K562 (cell line): ENCODE data around the gene ANXA3. TPM values are rescaled to one million over a fixed set of nuclear protein-coding genes. Genes with fewer than 3 reads are reported as not detected.

ENCODE experiments used
- ASH1L ChIP-seq: fragments of 450-650 bp; IDR thresholded peaks from 2 replicates; pipeline ENCODE4 v1.6.1; 2018; ENCODE audit warnings: borderline replicate concordance, mild to moderate bottlenecking, low read depth; ENCODE audit not compliant: partially characterized antibody
- BCL6 ChIP-seq: fragments of 250-450 bp; sonication (Bioruptor Pico); IDR thresholded peaks from 2 replicates; pipeline ENCODE4 v1.4.0; 2020
- BMI1 ChIP-seq: fragments of 150-350 bp; IDR thresholded peaks from 2 replicates; pipeline ENCODE4 v1.6.1; 2014; ENCODE audit warnings: low read length
- CCAR2 ChIP-seq: fragments of 200-400 bp; formaldehyde crosslinking; IDR thresholded peaks from 2 replicates; pipeline ENCODE4 v1.6.1; 2017; ENCODE audit warnings: mild to moderate bottlenecking, low read depth, low read length
- CREB1 ChIP-seq, 2 experiments: sonication (generic) in 1 of 2; formaldehyde crosslinking in 1 of 2; IDR thresholded peaks; 2 replicates each; pipeline versions ENCODE4 v1.6.1 to v1.8.0; 2012 to 2022; ENCODE audit warnings: inconsistent platforms in 1 of 2, mild to moderate bottlenecking in 1 of 2, missing genetic modification reagents in 1 of 2, moderate library complexity in 1 of 2
- E2F8 ChIP-seq: fragments of 450-650 bp; IDR thresholded peaks from 2 replicates; pipeline ENCODE4 v1.7.1; 2018; ENCODE audit warnings: mild to moderate bottlenecking, low read depth; ENCODE audit not compliant: partially characterized antibody
- HDAC8 ChIP-seq: fragments of 450-650 bp; IDR thresholded peaks from 2 replicates; pipeline ENCODE4 v1.6.1; 2016; ENCODE audit warnings: mild to moderate bottlenecking, missing genetic modification characterization, moderate library complexity, missing compliant biosample characterization
- NCOA6 ChIP-seq: fragments of 450-650 bp; IDR thresholded peaks from 2 replicates; pipeline ENCODE4 v1.6.1; 2017; ENCODE audit warnings: mild to moderate bottlenecking
- NFATC3 ChIP-seq: fragments of 450-650 bp; IDR thresholded peaks from 2 replicates; pipeline ENCODE4 v1.6.1; 2017; ENCODE audit warnings: mild to moderate bottlenecking
- NFIC ChIP-seq: fragments of 450-650 bp; IDR thresholded peaks from 2 replicates; pipeline ENCODE4 v1.6.1; 2017; ENCODE audit warnings: mild to moderate bottlenecking, inconsistent platforms
- RAD21 ChIP-seq, 2 experiments: fragments of 250-450 bp in 1 of 2; fragments of 450-650 bp in 1 of 2; sonication (Bioruptor Pico) in 1 of 2; formaldehyde crosslinking in 1 of 2; IDR thresholded peaks in 1 of 2; conservative IDR thresholded peaks in 1 of 2; 2 replicates each; pipeline versions ENCODE4 v1.4.0 to v1.8.0; 2020 to 2022; ENCODE audit warnings: mild to moderate bottlenecking in 2 of 2, moderate library complexity in 1 of 2
- RCOR1 ChIP-seq, 2 experiments: IDR thresholded peaks; 2 replicates each; pipeline ENCODE4 v1.6.1; 2012; ENCODE audit warnings: low read depth in 2 of 2, low read length in 2 of 2, borderline replicate concordance in 1 of 2, improper control_type of control experiment in 1 of 2
- RNF2 ChIP-seq: sonication (generic); IDR thresholded peaks from 2 replicates; pipeline ENCODE4 v1.6.1; 2016
- RUNX1 ChIP-seq: sonication (generic); IDR thresholded peaks from 2 replicates; pipeline ENCODE4 v1.6.1; 2016; ENCODE audit warnings: antibody characterized with exemption, low read depth
- SETDB1 ChIP-seq: IDR thresholded peaks from one replicate; pipeline ENCODE4 v1.6.1; 2012; ENCODE audit warnings: low read length, control low read depth, inconsistent platforms
- SP2 ChIP-seq: IDR thresholded peaks from 2 replicates; pipeline ENCODE4 v1.6.1; 2011; ENCODE audit warnings: mild to moderate bottlenecking, low read depth, low read length, moderate library complexity; ENCODE audit not compliant: poor library complexity, severe bottlenecking; ENCODE audit errors: extremely low read depth
- STAT5A ChIP-seq: IDR thresholded peaks from 2 replicates; pipeline ENCODE4 v1.6.1; 2012; ENCODE audit warnings: low read length, inconsistent platforms, borderline replicate concordance
- ZNF431 ChIP-seq: sonication (generic); formaldehyde crosslinking; IDR thresholded peaks from 2 replicates; pipeline ENCODE4 v1.8.0; 2022; ENCODE audit warnings: mild to moderate bottlenecking, missing genetic modification reagents
- polyA plus RNA-seq, 8 experiments: library from polyadenylated mRNA; depleted of rRNA in 4 of 8; stranded (reverse) in 5 of 8; unstranded in 3 of 8; fragments of >200 nt; fragmentation: Nextera tagmentation in 2 of 8; fragmentation: Illumina TruSeq in 1 of 8; extraction: Ambion mirVana in 2 of 8; extraction: Trizol in 1 of 8; gene quantifications; 2 replicates each; pipeline versions ENCODE4 v1.2.1 to v1.2.3, GENCODE V29; 2011 to 2014; ENCODE audit warnings: inconsistent platforms in 1 of 8, missing spikeins in 1 of 8
- total RNA-seq, 7 experiments: library from RNA; depleted of rRNA in 6 of 7; stranded (reverse); fragments of >200 nt in 6 of 7; fragmentation: Illumina TruSeq in 2 of 7; extraction: Trizol in 2 of 7; gene quantifications; 2 replicates each; pipeline versions ENCODE4 v1.2.1 to v1.2.3, GENCODE V29; 2011 to 2021; ENCODE audit warnings: low replicate concordance in 1 of 7
- TF ChIP-seq, protein P1 (sequence below), 2 experiments: fragments of 200-800 bp in 1 of 2; sonication (Bioruptor generic) in 1 of 2; sonication (generic) in 1 of 2; formaldehyde crosslinking in 1 of 2; IDR thresholded peaks in 1 of 2; conservative IDR thresholded peaks in 1 of 2; 2 replicates each; pipeline versions ENCODE4 v1.5.0 to v1.6.1; 2016 to 2020; ENCODE audit warnings: missing compliant biosample characterization in 1 of 2, missing genetic modification characterization in 1 of 2, missing genetic modification reagents in 1 of 2
- TF ChIP-seq, protein P2 (sequence below): fragments of 450-650 bp; conservative IDR thresholded peaks from 2 replicates; pipeline ENCODE4 v1.6.1; 2016; ENCODE audit warnings: missing genetic modification characterization, low read depth, mild to moderate bottlenecking, control low read depth, missing compliant biosample characterization
- TF ChIP-seq, protein P3 (sequence below), 2 experiments: fragments of 450-650 bp; conservative IDR thresholded peaks; 2 replicates each; pipeline ENCODE4 v1.6.1; 2017; ENCODE audit warnings: mild to moderate bottlenecking in 2 of 2, moderate library complexity in 2 of 2

The ANXA3 gene
- total and polyA plus RNA-seq, 9 of the 15 experiments (the other 6 are each of a cell fraction or from before 2014, with no cell fraction given) = 6.3 to 15.5 (median 9.8) TPM

GRCh38 chr4:78629991-78630541, 78.5 kb downstream of the ANXA3 start (continued):
- TF ChIP-seq E2F8 (no peak), RCOR1 (IDR thresholded peaks at IDR 0.05; ENCODE audit: borderline replicate concordance in 1 of 2, low read depth in 2 of 2, low read length in 2 of 2) (peak; percentile 70 to 77; a peak in 3 of 4 replicates), ASH1L (no peak), NFIC (peak; percentile 42), BMI1 (no peak), BCL6 (CRISPR knock-in tag) (no peak), RUNX1 (no peak), HDAC8 (tag) (no peak), SETDB1 (no peak), NCOA6 (no peak), CCAR2 (no peak), ZNF431 (no peak), SP2 (no peak), RNF2 (0 out of 2 replicates have a peak, but pooled peaks have one; percentile 27), STAT5A (peak; percentile 63), RAD21 (CRISPR knock-in tag; conservative IDR thresholded peaks at IDR 0.05 in 1 of 2, IDR thresholded peaks at IDR 0.05 in 1 of 2) (peak in 1 of 2 experiments; percentile 6; a peak in 1 of 4 replicates), NFATC3 (0 out of 2 replicates have a peak, but pooled peaks have one; percentile 41), CREB1 (IDR thresholded peaks at IDR 0.05) (no peak), CREB1 (CRISPR knock-in tag; IDR thresholded peaks at IDR 0.05) (no peak)
- TF ChIP-seq, protein P1, sequence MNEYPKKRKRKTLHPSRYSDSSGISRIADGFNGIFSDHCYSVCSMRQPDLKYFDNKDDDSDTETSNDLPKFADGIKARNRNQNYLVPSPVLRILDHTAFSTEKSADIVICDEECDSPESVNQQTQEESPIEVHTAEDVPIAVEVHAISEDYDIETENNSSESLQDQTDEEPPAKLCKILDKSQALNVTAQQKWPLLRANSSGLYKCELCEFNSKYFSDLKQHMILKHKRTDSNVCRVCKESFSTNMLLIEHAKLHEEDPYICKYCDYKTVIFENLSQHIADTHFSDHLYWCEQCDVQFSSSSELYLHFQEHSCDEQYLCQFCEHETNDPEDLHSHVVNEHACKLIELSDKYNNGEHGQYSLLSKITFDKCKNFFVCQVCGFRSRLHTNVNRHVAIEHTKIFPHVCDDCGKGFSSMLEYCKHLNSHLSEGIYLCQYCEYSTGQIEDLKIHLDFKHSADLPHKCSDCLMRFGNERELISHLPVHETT (CRISPR knock-in tag; conservative IDR thresholded peaks at IDR 0.05 in 1 of 2, IDR thresholded peaks at IDR 0.05 in 1 of 2) = no peak
- TF ChIP-seq, protein P2, sequence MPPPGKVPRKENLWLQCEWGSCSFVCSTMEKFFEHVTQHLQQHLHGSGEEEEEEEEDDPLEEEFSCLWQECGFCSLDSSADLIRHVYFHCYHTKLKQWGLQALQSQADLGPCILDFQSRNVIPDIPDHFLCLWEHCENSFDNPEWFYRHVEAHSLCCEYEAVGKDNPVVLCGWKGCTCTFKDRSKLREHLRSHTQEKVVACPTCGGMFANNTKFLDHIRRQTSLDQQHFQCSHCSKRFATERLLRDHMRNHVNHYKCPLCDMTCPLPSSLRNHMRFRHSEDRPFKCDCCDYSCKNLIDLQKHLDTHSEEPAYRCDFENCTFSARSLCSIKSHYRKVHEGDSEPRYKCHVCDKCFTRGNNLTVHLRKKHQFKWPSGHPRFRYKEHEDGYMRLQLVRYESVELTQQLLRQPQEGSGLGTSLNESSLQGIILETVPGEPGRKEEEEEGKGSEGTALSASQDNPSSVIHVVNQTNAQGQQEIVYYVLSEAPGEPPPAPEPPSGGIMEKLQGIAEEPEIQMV (tag) = no peak
- TF ChIP-seq, protein P3, sequence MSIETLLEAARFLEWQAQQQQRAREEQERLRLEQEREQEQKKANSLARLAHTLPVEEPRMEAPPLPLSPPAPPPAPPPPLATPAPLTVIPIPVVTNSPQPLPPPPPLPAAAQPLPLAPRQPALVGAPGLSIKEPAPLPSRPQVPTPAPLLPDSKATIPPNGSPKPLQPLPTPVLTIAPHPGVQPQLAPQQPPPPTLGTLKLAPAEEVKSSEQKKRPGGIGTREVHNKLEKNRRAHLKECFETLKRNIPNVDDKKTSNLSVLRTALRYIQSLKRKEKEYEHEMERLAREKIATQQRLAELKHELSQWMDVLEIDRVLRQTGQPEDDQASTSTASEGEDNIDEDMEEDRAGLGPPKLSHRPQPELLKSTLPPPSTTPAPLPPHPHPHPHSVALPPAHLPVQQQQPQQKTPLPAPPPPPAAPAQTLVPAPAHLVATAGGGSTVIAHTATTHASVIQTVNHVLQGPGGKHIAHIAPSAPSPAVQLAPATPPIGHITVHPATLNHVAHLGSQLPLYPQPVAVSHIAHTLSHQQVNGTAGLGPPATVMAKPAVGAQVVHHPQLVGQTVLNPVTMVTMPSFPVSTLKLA (conservative IDR thresholded peaks at IDR 0.05) = 0 out of 4 replicates have a peak, but pooled peaks of 1 of the 2 experiments have one; percentile 14
